Brain microvascular endothelial cell (primary cell): ENCODE data around the gene LRRC74B.

Experiments
- DNase-seq: peaks from one replicate; pipeline ENCODE4 v3.0.0-alpha.2; 2020
- H3K27ac ChIP-seq: fragments of 250-450 bp; sonication (Bioruptor Pico); 2 replicates; pipeline ENCODE4 v1.5.1; 2020; ENCODE audit warnings: mild to moderate bottlenecking, moderate library complexity
- H3K27me3 ChIP-seq: fragments of 250-450 bp; sonication (Bioruptor Pico); replicated peaks from 2 replicates; pipeline ENCODE4 v1.5.1; 2020; ENCODE audit warnings: mild to moderate bottlenecking
- H3K36me3 ChIP-seq: fragments of 250-450 bp; sonication (Bioruptor Pico); replicated peaks from 2 replicates; pipeline ENCODE4 v1.5.1; 2020; ENCODE audit warnings: mild to moderate bottlenecking
- H3K4me3 ChIP-seq: 2 replicates; pipeline ENCODE4 v1.5.1; 2011; ENCODE audit warnings: low read depth, mild to moderate bottlenecking, control low read depth, low read length, moderate library complexity
- in situ Hi-C: cut with HindIII; loops from 2 replicates; pipeline ENCODE4 v1.10.0; 2017; ENCODE audit warnings: low sequenced_read_pairs, low pct_ligation_motif_present
- TF ChIP-seq, protein P1 (sequence below): IDR thresholded peaks from 2 replicates; pipeline ENCODE4 v1.5.1; 2011; ENCODE audit warnings: low read depth, mild to moderate bottlenecking, moderate library complexity, low read length, control low read depth, inconsistent platforms; ENCODE audit errors: missing control alignments

Gene LRRC74B

GRCh38 chr22:21028277-21029251, 17.2 kb upstream of the LRRC74B start:
- TF ChIP-seq, protein P1, sequence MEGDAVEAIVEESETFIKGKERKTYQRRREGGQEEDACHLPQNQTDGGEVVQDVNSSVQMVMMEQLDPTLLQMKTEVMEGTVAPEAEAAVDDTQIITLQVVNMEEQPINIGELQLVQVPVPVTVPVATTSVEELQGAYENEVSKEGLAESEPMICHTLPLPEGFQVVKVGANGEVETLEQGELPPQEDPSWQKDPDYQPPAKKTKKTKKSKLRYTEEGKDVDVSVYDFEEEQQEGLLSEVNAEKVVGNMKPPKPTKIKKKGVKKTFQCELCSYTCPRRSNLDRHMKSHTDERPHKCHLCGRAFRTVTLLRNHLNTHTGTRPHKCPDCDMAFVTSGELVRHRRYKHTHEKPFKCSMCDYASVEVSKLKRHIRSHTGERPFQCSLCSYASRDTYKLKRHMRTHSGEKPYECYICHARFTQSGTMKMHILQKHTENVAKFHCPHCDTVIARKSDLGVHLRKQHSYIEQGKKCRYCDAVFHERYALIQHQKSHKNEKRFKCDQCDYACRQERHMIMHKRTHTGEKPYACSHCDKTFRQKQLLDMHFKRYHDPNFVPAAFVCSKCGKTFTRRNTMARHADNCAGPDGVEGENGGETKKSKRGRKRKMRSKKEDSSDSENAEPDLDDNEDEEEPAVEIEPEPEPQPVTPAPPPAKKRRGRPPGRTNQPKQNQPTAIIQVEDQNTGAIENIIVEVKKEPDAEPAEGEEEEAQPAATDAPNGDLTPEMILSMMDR: no peak
- in situ Hi-C loops: no loop called here
- Histone ChIP-seq H3K27ac (no peak overlapping the region), H3K27me3 (peaks cover 22% of the 10 kb centered on the region), H3K4me3 (no peak overlapping the region), H3K36me3 (no peaks in the 10 kb centered on the region)
- DNase-seq: no peak

GRCh38 chr22:21029486-21030025, 16.2 kb upstream of the LRRC74B start:
- Histone ChIP-seq H3K27ac (no peak overlapping the region), H3K4me3 (no peak overlapping the region), H3K36me3 (no peaks in the 10 kb centered on the region), H3K27me3 (peaks cover 22% of the 10 kb centered on the region)
- in situ Hi-C loops: no loop called here
- DNase-seq: no peak
- TF ChIP-seq, protein P1: no peak

GRCh38 chr22:21030032-21030431, 15.7 kb upstream of the LRRC74B start:
- Histone ChIP-seq H3K27ac (no peak overlapping the region), H3K4me3 (no peak overlapping the region), H3K27me3 (peaks cover 22% of the 10 kb centered on the region), H3K36me3 (no peaks in the 10 kb centered on the region)
- no peak for DNase-seq
- in situ Hi-C loops: no loop called here
- TF ChIP-seq, protein P1: no peak

DNA sequence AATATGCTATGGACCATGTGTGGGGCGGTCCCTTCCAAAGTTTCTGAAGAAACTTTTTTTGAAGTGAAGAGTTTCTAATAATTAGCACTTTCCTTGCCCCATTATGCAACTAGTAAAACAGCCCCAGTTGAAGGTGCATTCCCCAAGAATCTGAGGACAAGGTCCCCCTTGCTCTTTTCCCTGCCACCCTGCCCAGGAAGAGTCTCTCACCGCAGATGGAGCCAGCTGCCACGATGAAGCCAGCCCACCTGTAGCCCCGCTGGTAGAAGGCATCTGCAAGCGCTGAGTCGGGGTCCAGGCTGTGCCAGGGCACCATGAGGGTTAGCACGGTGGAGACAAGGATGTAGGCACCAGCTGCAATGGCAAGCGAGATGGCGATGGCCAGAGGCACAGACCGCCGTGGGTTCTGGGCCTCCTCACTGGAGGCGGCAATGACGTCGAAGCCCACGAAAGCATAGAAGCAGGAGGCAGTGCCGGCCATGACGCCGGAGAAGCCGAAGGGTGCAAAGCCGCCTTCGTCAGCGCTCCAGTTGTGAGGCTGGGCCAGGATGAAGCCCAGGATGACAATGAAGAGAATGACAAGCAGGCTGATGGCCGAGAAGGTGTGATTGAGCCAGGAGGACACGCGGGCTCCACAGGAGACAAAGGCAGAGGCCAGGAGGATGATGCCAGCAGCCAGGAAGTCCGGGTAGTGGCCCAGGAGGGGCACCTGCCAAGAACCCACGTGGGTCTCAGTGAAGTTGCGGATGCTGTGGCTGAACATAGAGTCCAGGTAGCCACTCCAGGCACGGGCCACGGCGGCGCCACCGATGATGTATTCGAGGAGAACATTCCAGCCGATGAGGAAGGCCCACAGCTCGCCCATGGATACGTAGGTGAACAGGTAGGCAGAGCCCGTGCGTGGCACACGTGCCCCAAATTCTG, 14.9 kb upstream of the LRRC74B start:
- Histone ChIP-seq H3K36me3 (no peaks in the 10 kb centered on the region), H3K27ac (no peak overlapping the region), H3K27me3 (peaks cover 22% of the 10 kb centered on the region), H3K4me3 (no peak overlapping the region)
- in situ Hi-C loops: no loop called here
- TF ChIP-seq, protein P1: no peak
- DNase-seq: no peak

DNA sequence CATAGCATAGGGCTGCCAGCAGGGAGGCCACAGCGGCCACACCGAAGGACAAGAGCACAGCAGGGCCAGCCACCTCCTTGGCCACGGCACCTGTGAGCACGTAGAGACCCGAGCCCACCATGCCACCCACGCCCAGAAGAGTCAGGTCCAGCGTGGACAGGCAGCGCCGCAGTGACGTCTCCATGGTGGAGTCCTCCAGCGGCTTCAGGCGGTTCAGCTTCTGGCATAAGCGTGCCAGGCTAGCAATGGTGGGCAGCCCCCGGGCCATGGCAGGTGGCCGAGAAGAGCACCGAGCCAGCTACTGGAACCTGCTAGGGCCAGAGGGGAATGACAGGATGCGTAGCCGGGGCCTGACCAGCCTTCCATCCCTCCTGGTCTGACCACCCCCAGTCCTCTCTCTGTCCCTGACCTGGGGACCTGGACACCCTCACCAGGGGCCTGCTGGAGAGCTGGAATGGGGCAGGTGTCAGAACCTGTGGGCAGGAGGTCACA, 14.2 kb upstream of the LRRC74B start:
- in situ Hi-C loops: no loop called here
- H3K27me3 ChIP-seq: peaks cover 22% of the 10 kb centered on the region
- no peak for DNase-seq
- TF ChIP-seq, protein P1: no peak
- H3K36me3 ChIP-seq: no peaks in the 10 kb centered on the region
- H3K4me3 ChIP-seq: no peak overlapping the region
- H3K27ac ChIP-seq: no peak overlapping the region
